GM12865 (cell line): ENCODE measurements around the gene JAZF1.

Source experiments
- DNase-seq: peaks from one replicate; pipeline ENCODE4 v3.0.0; 2010; ENCODE audit warnings: low read depth
- H3K4me3 ChIP-seq: 2 replicates; pipeline ENCODE4 v1.5.1; 2011; ENCODE audit warnings: mild to moderate bottlenecking, low read depth, low read length, control low read depth
- TF ChIP-seq, protein P1 (sequence below): IDR thresholded peaks from 2 replicates; pipeline ENCODE4 v1.5.1; 2011; ENCODE audit warnings: low read length, control low read depth, low read depth, inconsistent platforms; ENCODE audit not compliant: insufficient read depth; ENCODE audit errors: missing control alignments

The JAZF1 gene

DNA sequence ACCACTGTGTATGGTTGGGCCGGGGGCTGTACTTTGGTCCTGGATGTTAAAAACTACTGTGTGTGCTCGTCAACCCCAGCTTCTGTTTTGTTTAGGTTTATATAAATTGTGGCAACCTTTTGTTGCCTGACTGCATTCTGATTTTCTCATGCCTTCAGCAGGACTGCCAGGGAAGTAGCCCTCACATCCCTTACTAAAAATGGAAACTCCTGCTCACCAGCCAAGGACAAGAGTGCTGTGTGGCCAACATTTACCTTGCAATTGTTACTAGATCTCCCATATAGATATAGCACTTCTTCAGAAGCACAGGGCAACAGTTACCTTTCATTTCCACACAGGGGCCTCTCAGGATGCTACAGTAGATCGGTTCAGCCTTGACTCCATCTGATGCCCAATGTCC lies 266.2 kb downstream of the JAZF1 start:
- DNase-seq, result no peak
- TF ChIP-seq, protein P1, sequence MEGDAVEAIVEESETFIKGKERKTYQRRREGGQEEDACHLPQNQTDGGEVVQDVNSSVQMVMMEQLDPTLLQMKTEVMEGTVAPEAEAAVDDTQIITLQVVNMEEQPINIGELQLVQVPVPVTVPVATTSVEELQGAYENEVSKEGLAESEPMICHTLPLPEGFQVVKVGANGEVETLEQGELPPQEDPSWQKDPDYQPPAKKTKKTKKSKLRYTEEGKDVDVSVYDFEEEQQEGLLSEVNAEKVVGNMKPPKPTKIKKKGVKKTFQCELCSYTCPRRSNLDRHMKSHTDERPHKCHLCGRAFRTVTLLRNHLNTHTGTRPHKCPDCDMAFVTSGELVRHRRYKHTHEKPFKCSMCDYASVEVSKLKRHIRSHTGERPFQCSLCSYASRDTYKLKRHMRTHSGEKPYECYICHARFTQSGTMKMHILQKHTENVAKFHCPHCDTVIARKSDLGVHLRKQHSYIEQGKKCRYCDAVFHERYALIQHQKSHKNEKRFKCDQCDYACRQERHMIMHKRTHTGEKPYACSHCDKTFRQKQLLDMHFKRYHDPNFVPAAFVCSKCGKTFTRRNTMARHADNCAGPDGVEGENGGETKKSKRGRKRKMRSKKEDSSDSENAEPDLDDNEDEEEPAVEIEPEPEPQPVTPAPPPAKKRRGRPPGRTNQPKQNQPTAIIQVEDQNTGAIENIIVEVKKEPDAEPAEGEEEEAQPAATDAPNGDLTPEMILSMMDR, result no peak
- no peak overlapping the region for H3K4me3 ChIP-seq

DNA sequence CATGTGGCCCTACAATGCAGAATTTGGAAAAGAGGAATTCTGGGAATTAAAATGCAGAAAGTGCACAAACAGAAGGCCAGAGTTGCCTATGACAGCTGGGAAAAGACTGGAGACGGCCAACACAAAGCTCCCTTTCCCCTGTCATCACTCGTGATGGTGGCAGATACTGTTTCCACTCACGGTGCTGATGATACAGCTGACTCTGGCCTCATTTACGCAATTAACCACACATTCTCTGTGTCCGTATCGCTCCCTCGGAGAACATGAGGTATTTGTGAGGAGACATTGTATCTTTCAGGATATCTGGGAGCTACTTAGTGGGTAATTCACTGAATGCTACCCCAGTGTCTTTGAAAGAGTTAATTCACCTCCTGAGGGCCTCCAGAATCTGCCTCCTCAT lies 267.8 kb downstream of the JAZF1 start:
- no peak overlapping the region for H3K4me3 ChIP-seq
- TF ChIP-seq, protein P1, result no peak
- DNase-seq, result no peak

DNA sequence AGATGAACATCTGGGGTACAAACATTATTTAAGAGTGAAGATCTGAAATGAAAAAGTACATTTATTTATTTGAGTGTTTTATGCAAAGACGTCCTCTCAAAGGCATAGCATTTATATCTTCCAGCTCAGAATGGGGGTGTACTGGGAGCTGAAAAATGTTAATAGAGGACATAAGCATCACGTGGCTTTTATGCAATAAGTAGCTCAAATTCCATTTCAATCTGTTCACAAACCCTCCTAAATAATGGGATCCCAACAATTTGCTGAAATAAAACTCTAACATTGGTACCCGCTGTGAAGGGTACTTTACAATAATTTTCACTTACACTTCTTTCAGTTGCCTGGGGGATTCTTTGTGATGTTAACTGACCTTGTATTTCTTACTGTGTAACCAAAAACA lies 268.7 kb downstream of the JAZF1 start:
- TF ChIP-seq, protein P1, result no peak
- no peak overlapping the region for H3K4me3 ChIP-seq
- DNase-seq, result no peak

DNA sequence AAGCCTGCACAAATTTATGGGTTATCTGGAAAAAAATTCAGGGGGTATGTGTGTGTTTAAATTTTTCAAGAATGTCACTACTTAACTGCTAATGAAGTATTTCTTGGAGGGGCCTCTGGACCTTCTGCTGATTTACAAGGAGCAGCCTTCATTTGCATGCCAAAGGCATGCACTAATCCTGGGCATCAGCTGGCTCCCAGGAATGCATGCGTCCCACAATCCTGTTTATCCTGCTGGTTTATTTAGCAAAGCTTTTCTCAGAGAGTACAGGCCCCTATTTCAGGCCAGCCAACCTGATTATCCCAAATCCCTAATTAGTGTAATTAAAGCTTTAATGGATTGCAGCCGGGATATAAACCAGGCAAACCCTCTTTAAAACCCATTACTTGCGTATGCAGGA lies 270.3 kb downstream of the JAZF1 start:
- DNase-seq, result no peak
- no peak overlapping the region for H3K4me3 ChIP-seq
- TF ChIP-seq, protein P1, result no peak

DNA sequence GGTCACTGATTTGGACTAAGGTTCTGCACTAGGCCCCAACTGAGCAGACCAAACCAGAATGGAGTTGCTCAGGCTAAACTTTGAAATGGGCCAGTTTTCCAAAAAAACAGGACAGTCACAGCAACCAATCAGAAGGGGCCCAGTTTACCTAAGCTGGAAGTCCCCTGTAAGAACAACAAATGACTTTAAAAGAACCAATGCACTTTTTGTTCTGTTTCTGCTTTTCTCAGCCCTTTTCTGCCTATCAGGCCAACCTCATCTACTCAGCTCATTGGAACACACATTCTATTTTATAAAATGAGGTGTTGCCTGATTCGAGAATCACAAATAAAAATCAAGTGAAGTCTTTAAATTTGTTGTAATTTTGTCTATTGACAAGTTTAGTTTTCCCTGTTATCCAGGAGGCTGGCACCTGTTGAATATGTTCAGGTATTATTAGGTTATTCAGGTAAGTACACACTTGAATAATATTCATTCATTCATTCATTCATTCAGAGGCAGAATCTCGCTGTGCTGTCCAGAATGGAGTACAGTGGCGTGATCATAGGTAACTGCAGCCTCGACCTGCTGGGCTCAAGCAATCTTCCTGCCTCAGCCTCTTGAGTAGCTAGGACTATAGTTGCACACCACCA lies 271.9 kb downstream of the JAZF1 start:
- no peak overlapping the region for H3K4me3 ChIP-seq
- DNase-seq, result no peak
- TF ChIP-seq, protein P1, result no peak

DNA sequence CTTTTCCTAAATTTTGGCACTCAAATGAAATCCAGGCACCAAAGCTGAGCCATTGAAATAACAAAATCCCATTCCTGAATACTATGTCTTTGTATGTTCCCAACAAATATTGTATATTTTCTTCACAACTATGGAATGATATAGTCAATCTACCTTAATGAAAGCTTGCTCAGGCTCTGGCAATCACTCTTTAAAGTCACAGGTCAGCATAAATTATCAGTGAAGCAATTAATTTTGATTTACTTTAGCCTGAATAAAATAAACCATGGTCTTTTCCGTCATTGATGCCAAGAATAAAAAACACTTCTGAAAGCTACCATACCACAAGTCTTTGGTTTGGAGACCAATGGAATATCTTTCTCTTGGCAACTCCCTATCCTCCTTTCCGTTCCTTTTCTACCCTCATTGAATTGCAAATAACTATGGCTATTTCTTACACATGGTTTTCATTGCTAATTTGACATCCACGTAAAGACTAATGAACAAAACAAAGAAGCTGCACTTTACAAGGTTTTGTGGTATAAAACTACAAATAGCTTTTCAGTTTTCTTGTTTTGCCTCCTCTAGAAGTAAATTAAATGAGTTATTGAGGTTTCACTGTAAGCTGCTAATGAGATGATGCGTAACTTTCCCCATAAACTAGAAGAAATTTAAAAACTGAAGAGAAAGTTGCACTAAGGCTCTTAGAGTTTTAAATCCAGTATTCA lies 274.1 kb downstream of the JAZF1 start:
- DNase-seq, result no peak
- H3K4me3 ChIP-seq, result no peak overlapping the region
- TF ChIP-seq, protein P1, result no peak

DNA sequence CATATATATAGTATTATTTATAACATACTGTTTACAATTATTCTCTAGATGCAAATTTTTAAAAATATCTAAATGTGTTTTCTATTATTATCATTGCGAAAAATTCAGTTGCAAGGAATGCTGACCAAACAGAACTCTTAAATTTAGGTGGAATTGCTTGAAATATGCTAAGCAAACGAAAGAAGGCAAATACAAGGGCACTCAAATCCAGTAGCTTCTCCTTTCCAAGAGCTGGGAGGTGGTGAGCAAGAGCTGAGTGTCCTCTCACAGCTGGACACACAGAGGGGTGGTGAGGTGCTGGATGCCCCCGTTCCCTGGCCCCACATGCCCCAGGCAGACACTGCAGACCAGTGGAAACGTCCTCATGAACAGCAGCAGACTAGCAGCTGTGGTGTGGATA lies 274.6 kb downstream of the JAZF1 start:
- H3K4me3 ChIP-seq, result no peak overlapping the region
- TF ChIP-seq, protein P1, result no peak
- no peak for DNase-seq
